GM23338 (cell line): ENCODE measurements around the gene NEK10. TPM values are rescaled to one million over a fixed set of nuclear protein-coding genes. Genes with fewer than 3 reads are reported as not detected.

Experiments
- ATAC-seq: fragments of 200-7000 bp; cut with Tn5 transposase; 3 replicates; pipeline ENCODE4 v1.9.1; 2020
- DNase-seq: peaks from one replicate; pipeline ENCODE4 v3.0.0-alpha.2; 2015; ENCODE audit warnings: low spot score
- H2AFZ ChIP-seq: fragments of 200-600 bp; sonication (generic); 2 replicates; pipeline ENCODE4 v1.8.0; 2016; ENCODE audit warnings: antibody characterized with exemption, mild to moderate bottlenecking, moderate library complexity
- H3F3A ChIP-seq: fragments of 200-600 bp; sonication (generic); replicated peaks from 2 replicates; pipeline ENCODE4 v1.8.0; 2017; ENCODE audit warnings: antibody characterized with exemption, mixed run types, low read depth
- H3K27ac ChIP-seq: fragments of 200-600 bp; sonication (generic); 2 replicates; pipeline ENCODE4 v1.6.1; 2016; ENCODE audit warnings: low read depth
- H3K27me3 ChIP-seq: fragments of 200-600 bp; sonication (generic); 2 replicates; pipeline ENCODE4 v1.8.0; 2016; ENCODE audit warnings: mild to moderate bottlenecking, mixed run types, moderate library complexity; ENCODE audit not compliant: insufficient read depth
- H3K36me3 ChIP-seq: fragments of 200-600 bp; sonication (generic); 2 replicates; pipeline ENCODE4 v1.8.0; 2016; ENCODE audit warnings: mild to moderate bottlenecking; ENCODE audit not compliant: insufficient read depth
- H3K4me1 ChIP-seq: fragments of 200-600 bp; sonication (generic); 2 replicates; pipeline ENCODE4 v1.8.0; 2016; ENCODE audit warnings: mild to moderate bottlenecking, moderate library complexity; ENCODE audit not compliant: insufficient read depth
- H3K4me2 ChIP-seq: fragments of 200-600 bp; sonication (generic); 2 replicates; pipeline ENCODE4 v1.7.1; 2017; ENCODE audit warnings: mixed run types
- H3K4me3 ChIP-seq: fragments of 200-600 bp; sonication (generic); 2 replicates; pipeline ENCODE4 v1.6.1; 2016; ENCODE audit warnings: mixed run types
- H3K79me2 ChIP-seq: fragments of 200-600 bp; sonication (generic); replicated peaks from 2 replicates; pipeline ENCODE4 v1.8.0; 2017; ENCODE audit warnings: mild to moderate bottlenecking; ENCODE audit not compliant: insufficient read depth
- H3K9me2 ChIP-seq: fragments of 200-600 bp; sonication (generic); 2 replicates; pipeline ENCODE4 v1.8.0; 2017; ENCODE audit not compliant: insufficient read depth
- H4K20me1 ChIP-seq: fragments of 200-600 bp; sonication (generic); replicated peaks from 2 replicates; pipeline ENCODE4 v1.8.0; 2017; ENCODE audit warnings: mild to moderate bottlenecking; ENCODE audit not compliant: insufficient read depth
- H3K27ac Mint-ChIP-seq: 2 replicates; pipeline ENCODE4 v1.8.0; 2020; ENCODE audit warnings: inconsistent platforms, mild to moderate bottlenecking, moderate library complexity, mixed read lengths
- H3K27me3 Mint-ChIP-seq: 3 replicates; pipeline ENCODE4 v1.8.0; 2022; ENCODE audit warnings: low read depth, mild to moderate bottlenecking, moderate library complexity, mixed read lengths, inconsistent platforms; ENCODE audit not compliant: insufficient read depth, poor library complexity
- H3K36me3 Mint-ChIP-seq: 3 replicates; pipeline ENCODE4 v1.8.0; 2021; ENCODE audit warnings: low read depth, mild to moderate bottlenecking, inconsistent platforms, moderate library complexity, mixed read lengths
- H3K4me1 Mint-ChIP-seq: 3 replicates; pipeline ENCODE4 v1.8.0; 2020; ENCODE audit warnings: mild to moderate bottlenecking, inconsistent platforms, mixed read lengths
- H3K4me3 Mint-ChIP-seq: 3 replicates; pipeline ENCODE4 v1.8.0; 2021; ENCODE audit warnings: moderate library complexity, mild to moderate bottlenecking, inconsistent platforms, mixed read lengths
- H3K9me3 Mint-ChIP-seq: 3 replicates; pipeline ENCODE4 v1.8.0; 2020; ENCODE audit warnings: moderate library complexity, mild to moderate bottlenecking, inconsistent platforms, mixed read lengths
- CREB1 ChIP-seq: fragments of 250-450 bp; sonication (Bioruptor Pico); IDR thresholded peaks from 2 replicates; pipeline ENCODE4 v1.5.0; 2020; ENCODE audit warnings: low read depth, mild to moderate bottlenecking, moderate library complexity
- EZH2 ChIP-seq: fragments of 200-600 bp; sonication (generic); IDR thresholded peaks from one replicate; pipeline ENCODE4 v1.8.0; 2017; ENCODE audit warnings: antibody characterized with exemption, mild to moderate bottlenecking, low read depth; ENCODE audit not compliant: unreplicated experiment
- JUNB ChIP-seq: IDR thresholded peaks from one replicate; pipeline ENCODE4 v1.6.1; 2016; ENCODE audit warnings: antibody characterized with exemption; ENCODE audit not compliant: unreplicated experiment
- NANOG ChIP-seq: IDR thresholded peaks from 2 replicates; pipeline ENCODE4 v1.6.1; 2016; ENCODE audit warnings: antibody characterized with exemption, borderline replicate concordance
- POLR2AphosphoS5 ChIP-seq: IDR thresholded peaks from 2 replicates; pipeline ENCODE4 v1.6.1; 2016; ENCODE audit warnings: antibody characterized with exemption, low read depth
- ZNF114 ChIP-seq: fragments of 250-450 bp; sonication (Bioruptor Pico); IDR thresholded peaks from 2 replicates; pipeline ENCODE4 v1.5.0; 2020; ENCODE audit warnings: mild to moderate bottlenecking, moderate library complexity
- ZNF331 ChIP-seq: fragments of 250-450 bp; sonication (Bioruptor Pico); IDR thresholded peaks from 2 replicates; pipeline ENCODE4 v1.5.0; 2020; ENCODE audit warnings: low read depth, mild to moderate bottlenecking, moderate library complexity
- polyA plus RNA-seq: library from polyadenylated mRNA; unstranded; fragments of >200 nt; fragmentation: Nextera tagmentation; extraction: Ambion mirVana; gene quantifications from 2 replicates; pipeline ENCODE4 v1.2.1, GENCODE V29; 2016
- total RNA-seq: library from RNA; depleted of rRNA; stranded (reverse); fragments of >200 nt; shearing (Covaris generic); gene quantifications from 2 replicates; pipeline ENCODE4 v1.2.3, GENCODE V29; 2014
- TF ChIP-seq, protein P1 (sequence below): IDR thresholded peaks from one replicate; pipeline ENCODE4 v1.6.1; 2018; ENCODE audit warnings: antibody characterized with exemption; ENCODE audit not compliant: unreplicated experiment
- TF ChIP-seq, protein P2 (sequence below): IDR thresholded peaks from 2 replicates; pipeline ENCODE4 v1.6.1; 2016; ENCODE audit warnings: antibody characterized with exemption
- TF ChIP-seq, protein P3 (sequence below), 2 experiments: fragments of 200-600 bp in 1 of 2; sonication (generic) in 1 of 2; conservative IDR thresholded peaks; 2 replicates each; pipeline versions ENCODE4 v1.5.1 to v1.6.1; 2016 to 2017; ENCODE audit warnings: antibody characterized with exemption in 2 of 2, low read depth in 2 of 2, mild to moderate bottlenecking in 2 of 2, moderate library complexity in 1 of 2
- TF ChIP-seq, protein P4 (sequence below): fragments of 250-450 bp; sonication (Bioruptor Pico); IDR thresholded peaks from 2 replicates; pipeline ENCODE4 v1.5.0; 2020; ENCODE audit warnings: mild to moderate bottlenecking, moderate library complexity

The NEK10 gene
- total and polyA plus RNA-seq, 2 experiments from 2014 or later = 0.55 to 2.0 TPM

DNA sequence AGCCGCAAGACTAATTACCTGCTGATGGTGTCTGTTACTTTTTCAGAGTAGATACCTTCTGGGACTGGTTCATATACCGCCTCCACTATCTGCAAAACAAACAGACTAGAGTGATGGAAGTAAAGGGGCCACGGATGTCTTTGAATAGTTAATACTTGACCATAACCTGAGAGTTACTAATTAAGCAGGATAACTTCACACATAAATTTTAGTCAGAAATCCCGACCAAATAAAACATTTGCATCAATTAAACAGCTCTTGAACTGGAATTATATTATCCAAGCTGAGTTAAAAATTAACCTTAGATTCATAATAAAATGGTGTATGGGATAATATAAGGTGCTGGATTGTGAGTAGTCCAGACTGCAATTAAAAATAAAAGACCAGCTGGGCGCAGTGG lies 167.7 kb downstream of the NEK10 start (continued):
- TF ChIP-seq, protein P1, sequence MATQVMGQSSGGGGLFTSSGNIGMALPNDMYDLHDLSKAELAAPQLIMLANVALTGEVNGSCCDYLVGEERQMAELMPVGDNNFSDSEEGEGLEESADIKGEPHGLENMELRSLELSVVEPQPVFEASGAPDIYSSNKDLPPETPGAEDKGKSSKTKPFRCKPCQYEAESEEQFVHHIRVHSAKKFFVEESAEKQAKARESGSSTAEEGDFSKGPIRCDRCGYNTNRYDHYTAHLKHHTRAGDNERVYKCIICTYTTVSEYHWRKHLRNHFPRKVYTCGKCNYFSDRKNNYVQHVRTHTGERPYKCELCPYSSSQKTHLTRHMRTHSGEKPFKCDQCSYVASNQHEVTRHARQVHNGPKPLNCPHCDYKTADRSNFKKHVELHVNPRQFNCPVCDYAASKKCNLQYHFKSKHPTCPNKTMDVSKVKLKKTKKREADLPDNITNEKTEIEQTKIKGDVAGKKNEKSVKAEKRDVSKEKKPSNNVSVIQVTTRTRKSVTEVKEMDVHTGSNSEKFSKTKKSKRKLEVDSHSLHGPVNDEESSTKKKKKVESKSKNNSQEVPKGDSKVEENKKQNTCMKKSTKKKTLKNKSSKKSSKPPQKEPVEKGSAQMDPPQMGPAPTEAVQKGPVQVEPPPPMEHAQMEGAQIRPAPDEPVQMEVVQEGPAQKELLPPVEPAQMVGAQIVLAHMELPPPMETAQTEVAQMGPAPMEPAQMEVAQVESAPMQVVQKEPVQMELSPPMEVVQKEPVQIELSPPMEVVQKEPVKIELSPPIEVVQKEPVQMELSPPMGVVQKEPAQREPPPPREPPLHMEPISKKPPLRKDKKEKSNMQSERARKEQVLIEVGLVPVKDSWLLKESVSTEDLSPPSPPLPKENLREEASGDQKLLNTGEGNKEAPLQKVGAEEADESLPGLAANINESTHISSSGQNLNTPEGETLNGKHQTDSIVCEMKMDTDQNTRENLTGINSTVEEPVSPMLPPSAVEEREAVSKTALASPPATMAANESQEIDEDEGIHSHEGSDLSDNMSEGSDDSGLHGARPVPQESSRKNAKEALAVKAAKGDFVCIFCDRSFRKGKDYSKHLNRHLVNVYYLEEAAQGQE = no peak
- TF ChIP-seq CREB1 (CRISPR knock-in tag) (no peak), ZNF114 (no peak), POLR2AphosphoS5 (no peak), EZH2 (no peak), JUNB (no peak), ZNF331 (CRISPR knock-in tag) (no peak), NANOG (no peak)
- TF ChIP-seq, protein P2, sequence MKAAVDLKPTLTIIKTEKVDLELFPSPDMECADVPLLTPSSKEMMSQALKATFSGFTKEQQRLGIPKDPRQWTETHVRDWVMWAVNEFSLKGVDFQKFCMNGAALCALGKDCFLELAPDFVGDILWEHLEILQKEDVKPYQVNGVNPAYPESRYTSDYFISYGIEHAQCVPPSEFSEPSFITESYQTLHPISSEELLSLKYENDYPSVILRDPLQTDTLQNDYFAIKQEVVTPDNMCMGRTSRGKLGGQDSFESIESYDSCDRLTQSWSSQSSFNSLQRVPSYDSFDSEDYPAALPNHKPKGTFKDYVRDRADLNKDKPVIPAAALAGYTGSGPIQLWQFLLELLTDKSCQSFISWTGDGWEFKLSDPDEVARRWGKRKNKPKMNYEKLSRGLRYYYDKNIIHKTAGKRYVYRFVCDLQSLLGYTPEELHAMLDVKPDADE = no peak
- TF ChIP-seq, protein P3, sequence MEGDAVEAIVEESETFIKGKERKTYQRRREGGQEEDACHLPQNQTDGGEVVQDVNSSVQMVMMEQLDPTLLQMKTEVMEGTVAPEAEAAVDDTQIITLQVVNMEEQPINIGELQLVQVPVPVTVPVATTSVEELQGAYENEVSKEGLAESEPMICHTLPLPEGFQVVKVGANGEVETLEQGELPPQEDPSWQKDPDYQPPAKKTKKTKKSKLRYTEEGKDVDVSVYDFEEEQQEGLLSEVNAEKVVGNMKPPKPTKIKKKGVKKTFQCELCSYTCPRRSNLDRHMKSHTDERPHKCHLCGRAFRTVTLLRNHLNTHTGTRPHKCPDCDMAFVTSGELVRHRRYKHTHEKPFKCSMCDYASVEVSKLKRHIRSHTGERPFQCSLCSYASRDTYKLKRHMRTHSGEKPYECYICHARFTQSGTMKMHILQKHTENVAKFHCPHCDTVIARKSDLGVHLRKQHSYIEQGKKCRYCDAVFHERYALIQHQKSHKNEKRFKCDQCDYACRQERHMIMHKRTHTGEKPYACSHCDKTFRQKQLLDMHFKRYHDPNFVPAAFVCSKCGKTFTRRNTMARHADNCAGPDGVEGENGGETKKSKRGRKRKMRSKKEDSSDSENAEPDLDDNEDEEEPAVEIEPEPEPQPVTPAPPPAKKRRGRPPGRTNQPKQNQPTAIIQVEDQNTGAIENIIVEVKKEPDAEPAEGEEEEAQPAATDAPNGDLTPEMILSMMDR (conservative IDR thresholded peaks at IDR 0.05; ENCODE audit: low read depth in 2 of 2) = no peak

DNA sequence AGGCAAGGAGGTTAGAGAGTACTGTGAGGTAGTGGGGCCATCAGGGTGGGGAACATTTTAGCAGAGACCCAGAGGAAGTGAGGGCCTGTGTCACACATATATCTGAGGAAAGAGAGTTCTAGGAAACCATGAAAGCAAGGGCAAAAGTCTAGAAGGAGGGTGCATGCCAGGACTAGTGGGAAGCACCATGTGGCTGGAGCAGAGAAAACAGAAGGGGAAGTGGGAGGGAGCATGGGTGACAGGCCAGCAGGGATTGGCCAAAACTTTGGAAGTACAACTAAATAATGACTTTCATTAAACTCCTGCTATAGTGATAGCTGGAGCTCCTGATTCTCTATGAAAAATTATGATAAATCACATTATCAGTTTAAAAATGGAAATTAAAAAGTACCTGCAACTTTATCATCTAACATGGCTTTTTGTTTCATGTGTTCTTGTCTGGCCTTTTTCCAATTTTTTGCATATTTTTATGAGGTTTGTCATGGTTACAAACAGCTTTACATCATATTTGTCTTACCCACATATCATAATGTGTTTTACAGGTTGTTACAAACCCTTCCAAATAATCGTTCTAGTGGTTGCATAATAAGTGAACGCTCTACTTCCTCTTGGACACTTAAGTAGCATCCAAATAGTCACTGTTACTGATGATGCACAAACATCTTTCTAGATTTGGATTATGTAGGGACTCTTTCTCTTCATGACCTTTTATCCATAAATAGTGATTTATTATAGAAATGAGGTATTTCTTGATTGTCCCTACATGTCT lies 168.3 kb downstream of the NEK10 start:
- no peak overlapping the region for H2AFZ ChIP-seq
- no peak overlapping the region for H3K4me2 ChIP-seq
- Mint-ChIP-seq H3K9me3 (peaks cover 26% of the 10 kb centered on the region), H3K4me3 (no peak overlapping the region), H3K4me1 (no peaks in the 10 kb centered on the region), H3K27ac (no peak overlapping the region), H3K36me3 (peaks cover 22% of the 10 kb centered on the region), H3K27me3 (no peaks in the 10 kb centered on the region)
- no peaks in the 10 kb centered on the region for H3K4me1 ChIP-seq
- ATAC-seq (no peak), DNase-seq (no peak)
- no peaks in the 10 kb centered on the region for H4K20me1 ChIP-seq
- no peaks in the 10 kb centered on the region for H3K27me3 ChIP-seq
- H3K9me2 ChIP-seq = 0 out of 2 replicates have a peak, but pooled peaks cover 5% of the 10 kb centered on the region
- H3K4me3 ChIP-seq = no peak overlapping the region
- no peaks in the 10 kb centered on the region for H3K79me2 ChIP-seq
- no peaks in the 10 kb centered on the region for H3K36me3 ChIP-seq
- no peaks in the 10 kb centered on the region for H3F3A ChIP-seq
- no peak overlapping the region for H3K27ac ChIP-seq
- TF ChIP-seq, protein P4, sequence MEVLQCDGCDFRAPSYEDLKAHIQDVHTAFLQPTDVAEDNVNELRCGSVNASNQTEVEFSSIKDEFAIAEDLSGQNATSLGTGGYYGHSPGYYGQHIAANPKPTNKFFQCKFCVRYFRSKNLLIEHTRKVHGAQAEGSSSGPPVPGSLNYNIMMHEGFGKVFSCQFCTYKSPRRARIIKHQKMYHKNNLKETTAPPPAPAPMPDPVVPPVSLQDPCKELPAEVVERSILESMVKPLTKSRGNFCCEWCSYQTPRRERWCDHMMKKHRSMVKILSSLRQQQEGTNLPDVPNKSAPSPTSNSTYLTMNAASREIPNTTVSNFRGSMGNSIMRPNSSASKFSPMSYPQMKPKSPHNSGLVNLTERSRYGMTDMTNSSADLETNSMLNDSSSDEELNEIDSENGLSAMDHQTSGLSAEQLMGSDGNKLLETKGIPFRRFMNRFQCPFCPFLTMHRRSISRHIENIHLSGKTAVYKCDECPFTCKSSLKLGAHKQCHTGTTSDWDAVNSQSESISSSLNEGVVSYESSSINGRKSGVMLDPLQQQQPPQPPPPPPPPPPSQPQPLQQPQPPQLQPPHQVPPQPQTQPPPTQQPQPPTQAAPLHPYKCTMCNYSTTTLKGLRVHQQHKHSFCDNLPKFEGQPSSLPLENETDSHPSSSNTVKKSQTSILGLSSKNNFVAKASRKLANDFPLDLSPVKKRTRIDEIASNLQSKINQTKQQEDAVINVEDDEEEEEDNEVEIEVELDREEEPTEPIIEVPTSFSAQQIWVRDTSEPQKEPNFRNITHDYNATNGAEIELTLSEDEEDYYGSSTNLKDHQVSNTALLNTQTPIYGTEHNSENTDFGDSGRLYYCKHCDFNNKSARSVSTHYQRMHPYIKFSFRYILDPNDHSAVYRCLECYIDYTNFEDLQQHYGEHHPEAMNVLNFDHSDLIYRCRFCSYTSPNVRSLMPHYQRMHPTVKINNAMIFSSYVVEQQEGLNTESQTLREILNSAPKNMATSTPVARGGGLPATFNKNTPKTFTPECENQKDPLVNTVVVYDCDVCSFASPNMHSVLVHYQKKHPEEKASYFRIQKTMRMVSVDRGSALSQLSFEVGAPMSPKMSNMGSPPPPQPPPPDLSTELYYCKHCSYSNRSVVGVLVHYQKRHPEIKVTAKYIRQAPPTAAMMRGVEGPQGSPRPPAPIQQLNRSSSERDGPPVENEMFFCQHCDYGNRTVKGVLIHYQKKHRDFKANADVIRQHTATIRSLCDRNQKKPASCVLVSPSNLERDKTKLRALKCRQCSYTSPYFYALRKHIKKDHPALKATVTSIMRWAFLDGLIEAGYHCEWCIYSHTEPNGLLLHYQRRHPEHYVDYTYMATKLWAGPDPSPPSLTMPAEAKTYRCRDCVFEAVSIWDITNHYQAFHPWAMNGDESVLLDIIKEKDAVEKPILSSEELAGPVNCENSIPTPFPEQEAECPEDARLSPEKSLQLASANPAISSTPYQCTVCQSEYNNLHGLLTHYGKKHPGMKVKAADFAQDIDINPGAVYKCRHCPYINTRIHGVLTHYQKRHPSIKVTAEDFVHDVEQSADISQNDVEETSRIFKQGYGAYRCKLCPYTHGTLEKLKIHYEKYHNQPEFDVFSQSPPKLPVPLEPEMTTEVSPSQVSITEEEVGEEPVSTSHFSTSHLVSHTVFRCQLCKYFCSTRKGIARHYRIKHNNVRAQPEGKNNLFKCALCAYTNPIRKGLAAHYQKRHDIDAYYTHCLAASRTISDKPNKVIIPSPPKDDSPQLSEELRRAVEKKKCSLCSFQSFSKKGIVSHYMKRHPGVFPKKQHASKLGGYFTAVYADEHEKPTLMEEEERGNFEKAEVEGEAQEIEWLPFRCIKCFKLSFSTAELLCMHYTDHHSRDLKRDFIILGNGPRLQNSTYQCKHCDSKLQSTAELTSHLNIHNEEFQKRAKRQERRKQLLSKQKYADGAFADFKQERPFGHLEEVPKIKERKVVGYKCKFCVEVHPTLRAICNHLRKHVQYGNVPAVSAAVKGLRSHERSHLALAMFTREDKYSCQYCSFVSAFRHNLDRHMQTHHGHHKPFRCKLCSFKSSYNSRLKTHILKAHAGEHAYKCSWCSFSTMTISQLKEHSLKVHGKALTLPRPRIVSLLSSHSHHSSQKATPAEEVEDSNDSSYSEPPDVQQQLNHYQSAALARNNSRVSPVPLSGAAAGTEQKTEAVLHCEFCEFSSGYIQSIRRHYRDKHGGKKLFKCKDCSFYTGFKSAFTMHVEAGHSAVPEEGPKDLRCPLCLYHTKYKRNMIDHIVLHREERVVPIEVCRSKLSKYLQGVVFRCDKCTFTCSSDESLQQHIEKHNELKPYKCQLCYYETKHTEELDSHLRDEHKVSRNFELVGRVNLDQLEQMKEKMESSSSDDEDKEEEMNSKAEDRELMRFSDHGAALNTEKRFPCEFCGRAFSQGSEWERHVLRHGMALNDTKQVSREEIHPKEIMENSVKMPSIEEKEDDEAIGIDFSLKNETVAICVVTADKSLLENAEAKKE (CRISPR knock-in tag) = no peak
- TF ChIP-seq ZNF331 (CRISPR knock-in tag) = no peak
- no peak for TF ChIP-seq NANOG
- TF ChIP-seq ZNF114 = no peak
- no peak for TF ChIP-seq EZH2
